GM12865 (cell line): Measurements from ENCODE around the gene THYN1.
"Not testable (repeated sequence)": the region's sequence is repeated elsewhere in the genome, so short reads cannot be mapped to it uniquely, and the experiment has no call there.

Experiments used
- DNase-seq: peaks from one replicate; pipeline ENCODE4 v3.0.0; 2010; ENCODE audit warnings: low read depth
- H3K4me3 ChIP-seq: 2 replicates; pipeline ENCODE4 v1.5.1; 2011; ENCODE audit warnings: mild to moderate bottlenecking, low read depth, low read length, control low read depth
- CTCF ChIP-seq: IDR thresholded peaks from 2 replicates; pipeline ENCODE4 v1.5.1; 2011; ENCODE audit warnings: low read length, control low read depth, low read depth, inconsistent platforms; ENCODE audit not compliant: insufficient read depth; ENCODE audit errors: missing control alignments

The THYN1 gene

GRCh38 chr11:134289789-134290188, 36.6 kb upstream of the THYN1 start:
- DNase-seq: no peak
- no peak overlapping the region for H3K4me3 ChIP-seq
- no peak for TF ChIP-seq CTCF

GRCh38 chr11:134289167-134289566, 36.0 kb upstream of the THYN1 start:
- no peak for TF ChIP-seq CTCF
- no peak overlapping the region for H3K4me3 ChIP-seq
- no peak for DNase-seq

- DNase-seq: no peak
- H3K4me3 ChIP-seq: no peak overlapping the region
- no peak for TF ChIP-seq CTCF
These were observed 35.3 kb upstream of the THYN1 start for GRCh38 chr11:134288486-134288885.

GRCh38 chr11:134287561-134287960, 34.4 kb upstream of the THYN1 start:
- H3K4me3 ChIP-seq: no peak overlapping the region
- TF ChIP-seq CTCF: no peak
- no peak for DNase-seq

- not testable (repeated sequence) for H3K4me3 ChIP-seq, DNase-seq
These were observed 31.2 kb upstream of the THYN1 start for GRCh38 chr11:134284349-134284748.

- no peak for TF ChIP-seq CTCF
- no peak for DNase-seq
- no peak overlapping the region for H3K4me3 ChIP-seq
These were observed 30.5 kb upstream of the THYN1 start for GRCh38 chr11:134283461-134284230.

GRCh38 chr11:134282121-134283045, 29.2 kb upstream of the THYN1 start:
- no peak for DNase-seq
- no peak overlapping the region for H3K4me3 ChIP-seq
- TF ChIP-seq CTCF: no peak

- not testable (repeated sequence) for DNase-seq, H3K4me3 ChIP-seq
These were observed 28.5 kb upstream of the THYN1 start for GRCh38 chr11:134281635-134282034.
